Esophagus (tissue), 2 donors: ENCODE measurements around the gene OPN1LW. TPM values are rescaled to one million over a fixed set of nuclear protein-coding genes. Genes with fewer than 3 reads are reported as not detected.
A peak's percentile ranks its signal among the peaks of the same experiment; 100 is the strongest.
"Not testable (repeated sequence)": the region's sequence is repeated elsewhere in the genome, so short reads cannot be mapped to it uniquely, and the experiment has no call there.

Experiments
- H3K27ac ChIP-seq, 2 donors: one replicate each; pipeline ENCODE4 v1.5.1; 2013; ENCODE audit warnings: low read depth in 2 of 2, mild to moderate bottlenecking in 2 of 2, inconsistent platforms in 1 of 2, low read length in 1 of 2, moderate library complexity in 1 of 2
- H3K27me3 ChIP-seq, 2 donors: one replicate each; pipeline ENCODE4 v1.6.1; 2013; ENCODE audit warnings: low read length in 2 of 2, control low read depth in 1 of 2, mild to moderate bottlenecking in 1 of 2; ENCODE audit not compliant: insufficient read depth in 2 of 2, control insufficient read depth in 1 of 2
- H3K36me3 ChIP-seq, 2 donors: one replicate each; pipeline ENCODE4 v1.6.1; 2013; ENCODE audit warnings: low read length in 1 of 2; ENCODE audit not compliant: control insufficient read depth in 2 of 2, insufficient read depth in 2 of 2
- H3K4me1 ChIP-seq, 2 donors: one replicate each; pipeline ENCODE4 v1.6.1; 2013; ENCODE audit warnings: low read length in 1 of 2; ENCODE audit not compliant: control insufficient read depth in 2 of 2, insufficient read depth in 2 of 2
- H3K4me3 ChIP-seq, 2 donors: one replicate each; pipeline ENCODE4 v1.5.1; 2013; ENCODE audit warnings: low read length in 2 of 2, mild to moderate bottlenecking in 2 of 2, low read depth in 1 of 2, moderate library complexity in 1 of 2
- H3K9me3 ChIP-seq, 2 donors: one replicate each; pipeline ENCODE4 v1.6.1; 2013; ENCODE audit warnings: mild to moderate bottlenecking in 2 of 2, low read depth in 1 of 2, low read length in 1 of 2, moderate library complexity in 1 of 2; ENCODE audit not compliant: control insufficient read depth in 2 of 2, insufficient read depth in 1 of 2
- WGBS, 2 donors: extraction: QIAGEN DNeasy Blood & Tissue Kit; methylation state at CpG; one replicate each; pipeline ENCODE4 v1.1.7; 2013; 5-methylcytosine and 5-hydroxymethylcytosine counted together
- polyA plus RNA-seq, 2 donors: library from polyadenylated mRNA; stranded (reverse); fragments of 200-250 nt; gene quantifications; one replicate each; pipeline ENCODE4 v1.2.3, GENCODE V29; 2013
- donor health status: healthy with polysubstance abuse.
- donor health status: Bipolar disorder and iron deficiency.

The OPN1LW gene
- polyA plus RNA-seq = not detected

DNA sequence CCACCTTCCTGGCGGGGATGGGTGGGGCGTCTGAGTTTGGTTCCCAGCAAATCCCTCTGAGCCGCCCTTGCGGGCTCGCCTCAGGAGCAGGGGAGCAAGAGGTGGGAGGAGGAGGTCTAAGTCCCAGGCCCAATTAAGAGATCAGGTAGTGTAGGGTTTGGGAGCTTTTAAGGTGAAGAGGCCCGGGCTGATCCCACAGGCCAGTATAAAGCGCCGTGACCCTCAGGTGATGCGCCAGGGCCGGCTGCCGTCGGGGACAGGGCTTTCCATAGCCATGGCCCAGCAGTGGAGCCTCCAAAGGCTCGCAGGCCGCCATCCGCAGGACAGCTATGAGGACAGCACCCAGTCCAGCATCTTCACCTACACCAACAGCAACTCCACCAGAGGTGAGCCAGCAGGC lies at the start of gene OPN1LW:
Gene OPN1LW (plus strand): TSS at position 234 of the 400 bp plus-strand sequence. CDS start 41 bp downstream, at position 275.
- H3K36me3 ChIP-seq, H3K27ac ChIP-seq: not testable (repeated sequence)
- WGBS, 2 donors = 93 to 95% methylated on average over 12 of the region's 15 CpGs

DNA sequence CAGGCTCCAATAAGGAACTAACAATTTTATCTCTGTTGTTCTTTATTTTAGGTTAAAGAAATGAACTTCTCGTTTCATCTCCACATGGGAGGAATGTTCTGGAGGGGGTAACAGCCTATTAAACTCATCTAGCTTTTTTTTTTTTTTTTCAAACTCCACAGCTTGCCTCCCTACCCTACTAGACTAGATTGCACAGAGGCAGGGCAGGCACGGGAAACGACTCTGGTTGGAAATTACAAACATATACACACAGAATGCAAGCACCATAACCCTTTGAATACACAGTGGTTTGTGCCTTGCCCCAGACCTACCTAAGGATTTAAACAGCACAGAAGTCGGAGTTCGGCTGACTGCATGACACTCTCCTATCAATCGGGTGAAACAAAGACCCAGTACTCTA lies 49.2 kb upstream of the OPN1LW start:
- H3K27me3 ChIP-seq = no peaks in the 10 kb centered on the region
- H3K27ac ChIP-seq = no peak overlapping the region
- 50 to 57% methylated on average over 6 of the region's 6 CpGs for WGBS, 2 donors
- H3K4me1 ChIP-seq = peaks cover 0 to 5% of the 10 kb centered on the region in 2 donors
- no peak overlapping the region for H3K4me3 ChIP-seq
- no peaks in the 10 kb centered on the region for H3K9me3 ChIP-seq
- no peaks in the 10 kb centered on the region for H3K36me3 ChIP-seq

More for the DNA sequence above, at the start of gene OPN1LW:
- H3K27me3 ChIP-seq, H3K4me1 ChIP-seq, H3K9me3 ChIP-seq, H3K4me3 ChIP-seq: not testable (repeated sequence)

DNA sequence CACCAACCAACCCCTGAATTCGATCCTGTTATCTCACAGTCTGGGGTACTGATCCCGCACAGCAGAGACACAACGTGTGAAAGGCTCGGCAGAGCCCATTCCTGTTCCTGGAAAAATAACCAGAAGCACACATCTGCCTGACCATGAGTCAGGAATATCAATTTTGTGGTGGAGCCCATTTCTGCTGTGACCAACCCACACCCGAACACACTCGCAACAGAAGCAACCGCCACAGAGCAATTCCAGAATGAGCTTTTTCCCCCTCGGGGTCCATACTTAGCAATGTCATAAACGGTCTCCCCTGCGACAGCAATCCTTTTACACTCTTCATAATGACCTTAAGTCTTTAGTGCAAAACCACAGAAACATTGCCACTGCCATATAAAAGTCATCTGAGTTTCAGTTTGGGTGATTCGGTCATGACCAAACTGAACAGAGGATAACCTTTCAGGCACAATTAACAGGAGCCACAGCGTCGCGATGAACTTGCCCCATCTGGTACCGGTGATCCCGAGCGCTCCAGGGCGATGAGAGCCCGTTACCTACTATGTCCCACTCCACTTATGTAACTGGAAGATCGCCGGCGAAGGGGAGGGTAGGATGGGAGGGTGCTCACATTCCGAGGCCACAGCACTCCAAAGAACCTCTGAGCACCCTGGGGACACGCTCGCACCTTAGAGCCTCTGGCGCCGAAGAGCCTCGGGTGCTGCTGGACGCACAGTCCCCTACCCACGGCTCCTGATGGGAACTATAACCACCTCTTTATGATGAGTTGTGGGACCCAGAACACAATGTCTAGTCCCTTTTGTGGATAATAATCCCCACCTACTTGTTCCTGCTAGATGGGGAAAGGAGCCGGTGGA lies 47.7 kb upstream of the OPN1LW start:
- no peaks in the 10 kb centered on the region for H3K9me3 ChIP-seq
- H3K4me3 ChIP-seq = peak overlapping the region; percentile 57 to 81
- WGBS, 2 donors = 6 to 31% methylated on average over 31 of the region's 31 CpGs
- H3K27me3 ChIP-seq = no peaks in the 10 kb centered on the region
- H3K36me3 ChIP-seq = no peaks in the 10 kb centered on the region
- peak overlapping the region; percentile 86 to 93 for H3K27ac ChIP-seq
- peaks cover 0 to 5% of the 10 kb centered on the region in 2 donors for H3K4me1 ChIP-seq

GRCh38 chrX:154097003-154097588 lies 46.9 kb upstream of the OPN1LW start:
- Histone ChIP-seq H3K9me3 (no peaks in the 10 kb centered on the region), H3K4me1 (peaks cover 0 to 5% of the 10 kb centered on the region in 2 donors), H3K27ac (peak overlapping the region; percentile 86 to 93), H3K36me3 (no peaks in the 10 kb centered on the region), H3K4me3 (peak overlapping the region; percentile 57 to 81), H3K27me3 (no peaks in the 10 kb centered on the region)
- WGBS, 2 donors = 0 to 44% methylated on average over 19 to 68 of the region's 80 CpGs

DNA sequence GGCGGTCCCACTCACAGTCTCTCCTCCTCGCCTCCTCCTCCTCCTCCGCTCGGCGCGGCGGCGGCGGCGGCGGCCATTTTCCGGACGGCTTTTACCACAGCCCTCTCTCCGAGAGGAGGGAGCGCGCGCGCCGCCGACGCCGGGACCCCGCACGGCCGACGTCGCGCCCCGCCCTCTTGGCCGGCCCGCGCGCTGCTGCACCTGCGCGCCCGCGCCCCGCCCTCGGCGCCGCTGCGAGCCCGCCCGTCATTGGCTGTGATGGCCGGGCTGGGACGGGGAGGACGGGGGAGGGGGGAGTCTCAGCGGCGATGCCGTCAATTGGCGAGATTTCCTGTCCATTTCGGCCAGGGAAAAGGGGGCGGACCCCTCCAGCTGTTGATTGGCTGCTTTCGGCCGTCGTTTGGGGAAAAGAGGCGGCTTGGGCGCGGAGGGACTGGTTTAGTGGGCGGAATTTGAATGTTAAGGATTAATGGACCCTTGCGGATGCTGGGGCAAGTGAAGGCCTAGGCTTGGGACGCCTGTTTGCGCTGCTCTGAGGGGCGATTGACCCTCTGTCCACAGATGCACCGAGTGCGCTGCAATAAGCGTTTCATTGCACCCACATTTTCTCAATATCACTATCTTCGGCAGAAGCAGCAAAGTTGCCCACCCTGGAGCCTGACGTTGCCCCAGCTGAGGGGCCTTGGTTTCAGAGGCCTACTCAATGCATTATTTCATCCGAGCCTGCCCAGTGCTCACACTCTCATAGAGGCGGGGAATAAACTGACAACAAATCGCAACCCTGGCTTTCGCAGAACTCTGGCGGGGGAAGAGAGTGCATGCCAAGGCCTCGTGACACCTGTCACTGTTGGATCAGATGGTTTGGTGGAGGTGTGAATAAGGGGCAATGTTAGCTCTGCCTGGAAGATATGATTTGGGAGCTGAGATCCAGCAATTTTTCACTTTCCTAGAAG lies 46.2 kb upstream of the OPN1LW start, which contains the start of gene MECP2:
Gene MECP2 (minus strand): TSS at position 129 of the 953 bp plus-strand sequence.
- Histone ChIP-seq H3K27ac (peak within 1 kb of the TSS; percentile 86 to 93), H3K9me3 (no peaks in the 10 kb centered on the region), H3K4me3 (peak within 1 kb of the TSS; percentile 57 to 81), H3K4me1 (peaks cover 0 to 5% of the 10 kb centered on the region in 2 donors), H3K27me3 (no peaks in the 10 kb centered on the region), H3K36me3 (no peaks in the 10 kb centered on the region)
- WGBS, 2 donors = 6 to 29% methylated on average over 34 to 65 of the region's 75 CpGs

DNA sequence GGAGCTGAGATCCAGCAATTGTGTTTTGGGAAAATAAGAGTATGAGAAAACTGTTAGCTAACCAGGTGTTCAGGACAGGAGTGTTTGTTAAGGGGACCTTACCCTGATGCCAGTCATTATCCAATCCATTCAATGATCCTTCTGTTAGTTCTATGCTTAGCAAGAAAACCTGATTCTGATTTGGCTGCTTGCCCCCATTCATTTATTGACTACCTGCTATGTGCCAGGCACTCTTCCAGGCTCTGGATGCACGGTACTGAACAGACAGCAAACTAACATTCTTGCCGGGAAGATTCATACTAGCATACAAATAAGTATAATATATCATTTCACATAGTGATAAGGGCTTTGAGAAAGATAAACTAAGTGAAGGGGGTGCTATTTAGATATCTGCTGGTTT lies 45.5 kb upstream of the OPN1LW start:
- 44 to 68% methylated on average over 2 of the region's 2 CpGs for WGBS, 2 donors
- Histone ChIP-seq H3K36me3 (no peaks in the 10 kb centered on the region), H3K4me3 (no peak overlapping the region), H3K27ac (no peak overlapping the region), H3K4me1 (peaks cover 0 to 5% of the 10 kb centered on the region in 2 donors), H3K9me3 (no peaks in the 10 kb centered on the region), H3K27me3 (no peaks in the 10 kb centered on the region)

DNA sequence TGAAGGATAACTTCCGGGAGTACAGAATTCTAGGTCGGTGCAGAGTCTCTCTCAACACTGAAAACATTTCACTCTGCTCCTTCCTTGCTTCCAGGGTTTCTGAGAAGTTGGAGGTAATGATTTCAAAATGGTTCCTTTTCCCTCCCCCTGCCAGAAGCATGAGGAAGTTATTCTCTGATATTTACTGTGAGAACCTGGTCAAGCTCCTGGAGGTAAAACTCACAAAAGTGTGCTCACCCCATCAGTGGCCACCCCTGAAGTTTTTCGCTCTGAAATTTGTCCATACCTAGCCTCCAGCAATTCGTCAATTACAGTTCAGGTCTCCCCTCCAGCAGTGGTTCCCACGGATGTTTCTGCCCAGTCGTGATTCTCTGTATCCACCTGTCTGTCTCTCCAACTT lies 30.3 kb upstream of the OPN1LW start:
- H3K9me3 ChIP-seq = no peaks in the 10 kb centered on the region
- no peaks in the 10 kb centered on the region for H3K36me3 ChIP-seq
- no peak overlapping the region for H3K27ac ChIP-seq
- no peak overlapping the region for H3K4me3 ChIP-seq
- H3K4me1 ChIP-seq = no peaks in the 10 kb centered on the region
- 50 to 62% methylated on average over 6 of the region's 6 CpGs for WGBS, 2 donors
- no peaks in the 10 kb centered on the region for H3K27me3 ChIP-seq

DNA sequence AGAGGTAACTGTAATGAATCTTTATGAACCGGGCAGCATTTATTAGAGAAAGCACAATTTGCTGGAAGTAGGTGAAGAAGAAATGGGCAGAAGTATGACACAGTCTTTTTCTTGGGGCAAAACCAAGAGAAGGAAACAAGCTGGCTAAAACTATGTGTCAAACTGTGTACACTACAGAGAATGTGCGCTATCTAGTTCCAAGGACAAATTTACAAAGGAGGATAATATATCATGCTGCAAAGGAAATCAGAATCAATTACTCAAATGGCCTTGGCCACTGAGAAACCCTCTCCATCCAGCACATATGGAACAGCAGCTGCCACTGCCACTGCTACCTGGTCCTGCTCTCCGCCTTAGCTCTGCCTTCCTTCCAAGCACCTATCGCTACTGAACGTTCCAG lies 29.4 kb upstream of the OPN1LW start:
- 82 to 91% methylated on average over 5 of the region's 5 CpGs for WGBS, 2 donors
- H3K36me3 ChIP-seq = no peaks in the 10 kb centered on the region
- no peaks in the 10 kb centered on the region for H3K27me3 ChIP-seq
- H3K4me3 ChIP-seq = no peak overlapping the region
- no peaks in the 10 kb centered on the region for H3K4me1 ChIP-seq
- H3K27ac ChIP-seq = no peak overlapping the region
- no peaks in the 10 kb centered on the region for H3K9me3 ChIP-seq

GRCh38 chrX:154115071-154115470 lies 29.0 kb upstream of the OPN1LW start:
- no peak overlapping the region for H3K4me3 ChIP-seq

More at GRCh38 chrX:154115071-154115470, 29.0 kb upstream of the OPN1LW start:
- Histone ChIP-seq H3K27me3 (no peaks in the 10 kb centered on the region), H3K36me3 (no peaks in the 10 kb centered on the region), H3K9me3 (no peaks in the 10 kb centered on the region), H3K27ac (no peak overlapping the region), H3K4me1 (no peaks in the 10 kb centered on the region)
- 85 to 89% methylated on average over 10 of the region's 10 CpGs for WGBS, 2 donors
